H9 (cell line): ENCODE data around the gene NEDD4L. TPM values are rescaled to one million over a fixed set of nuclear protein-coding genes. Genes with fewer than 3 reads are reported as not detected.

Experiments used
- DNase-seq: peaks from one replicate; pipeline ENCODE4 v3.0.0-alpha.2; 2017
- H2AFZ ChIP-seq: one replicate; pipeline ENCODE4 v1.6.1; 2013; ENCODE audit warnings: mild to moderate bottlenecking, low read length, control low read depth, moderate library complexity
- H2AK5ac ChIP-seq: 2 replicates; pipeline ENCODE4 v1.6.1; 2013; ENCODE audit warnings: low read length, control low read depth, mixed read lengths; ENCODE audit not compliant: insufficient read length
- H2BK120ac ChIP-seq: one replicate; pipeline ENCODE4 v1.6.1; 2013; ENCODE audit warnings: low read depth, mild to moderate bottlenecking, low read length, control low read depth, inconsistent platforms; ENCODE audit not compliant: poor library complexity, severe bottlenecking
- H2BK12ac ChIP-seq: 2 replicates; pipeline ENCODE4 v1.6.1; 2013; ENCODE audit warnings: low read length, control low read depth, mixed read lengths, low read depth; ENCODE audit not compliant: insufficient read length
- H2BK15ac ChIP-seq: 2 replicates; pipeline ENCODE4 v1.6.1; 2013; ENCODE audit warnings: low read depth, low read length, control low read depth
- H2BK20ac ChIP-seq: one replicate; pipeline ENCODE4 v1.6.1; 2013; ENCODE audit warnings: low read depth, mild to moderate bottlenecking, low read length, control low read depth, inconsistent platforms; ENCODE audit not compliant: poor library complexity, severe bottlenecking
- H2BK5ac ChIP-seq: 2 replicates; pipeline ENCODE4 v1.6.1; 2013; ENCODE audit warnings: low read length, control low read depth, mixed read lengths; ENCODE audit not compliant: insufficient read length
- H3K14ac ChIP-seq: 2 replicates; pipeline ENCODE4 v1.6.1; 2013; ENCODE audit warnings: low read length, control low read depth; ENCODE audit not compliant: insufficient read depth
- H3K18ac ChIP-seq: 2 replicates; pipeline ENCODE4 v1.6.1; 2013; ENCODE audit warnings: low read depth, mild to moderate bottlenecking, mixed read lengths, low read length, control low read depth; ENCODE audit not compliant: insufficient read length
- H3K23ac ChIP-seq: 2 replicates; pipeline ENCODE4 v1.6.1; 2013; ENCODE audit warnings: low read length, control low read depth, mixed read lengths, low read depth; ENCODE audit not compliant: insufficient read length
- H3K23me2 ChIP-seq: 2 replicates; pipeline ENCODE4 v1.6.1; 2013; ENCODE audit warnings: low read depth, mild to moderate bottlenecking, mixed read lengths, low read length, control low read depth; ENCODE audit not compliant: insufficient read length, poor library complexity, severe bottlenecking
- H3K27ac ChIP-seq: 2 replicates; pipeline ENCODE4 v1.5.1; 2013; ENCODE audit warnings: low read length, control low read depth, mixed read lengths, low read depth; ENCODE audit not compliant: insufficient read length
- H3K27me3 ChIP-seq: 2 replicates; pipeline ENCODE4 v1.6.1; 2013; ENCODE audit warnings: low read length, control low read depth, inconsistent platforms; ENCODE audit not compliant: insufficient read depth
- H3K4ac ChIP-seq: 2 replicates; pipeline ENCODE4 v1.6.1; 2013; ENCODE audit warnings: low read depth, mild to moderate bottlenecking, control low read depth, inconsistent platforms, low read length, moderate library complexity
- H3K4me1 ChIP-seq: 2 replicates; pipeline ENCODE4 v1.6.1; 2013; ENCODE audit warnings: low read length, control low read depth, inconsistent platforms; ENCODE audit not compliant: insufficient read depth
- H3K4me2 ChIP-seq: 2 replicates; pipeline ENCODE4 v1.6.1; 2013; ENCODE audit warnings: low read length, control low read depth, mixed read lengths; ENCODE audit not compliant: insufficient read length, insufficient read depth
- H3K56ac ChIP-seq: 2 replicates; pipeline ENCODE4 v1.6.1; 2013; ENCODE audit warnings: low read depth, mild to moderate bottlenecking, mixed read lengths, low read length, control low read depth; ENCODE audit not compliant: insufficient read length
- H3K79me1 ChIP-seq: 2 replicates; pipeline ENCODE4 v1.6.1; 2013; ENCODE audit warnings: low read depth, mild to moderate bottlenecking, moderate library complexity, low read length, control low read depth, inconsistent platforms; ENCODE audit not compliant: insufficient read depth, poor library complexity, severe bottlenecking
- H3K79me2 ChIP-seq: 2 replicates; pipeline ENCODE4 v1.6.1; 2013; ENCODE audit warnings: low read length, control low read depth, inconsistent platforms; ENCODE audit not compliant: insufficient read depth
- H3K9ac ChIP-seq: 2 replicates; pipeline ENCODE4 v1.6.1; 2013; ENCODE audit warnings: low read length, control low read depth, mixed read lengths; ENCODE audit not compliant: insufficient read length; ENCODE audit errors: extremely low read depth
- H3K9me3 ChIP-seq: one replicate; pipeline ENCODE4 v1.6.1; 2013; ENCODE audit warnings: low read depth, low read length, inconsistent platforms; ENCODE audit not compliant: control insufficient read depth
- H3T11ph ChIP-seq: one replicate; pipeline ENCODE4 v1.6.1; 2013; ENCODE audit warnings: mild to moderate bottlenecking, low read length, control low read depth, inconsistent platforms
- H4K20me1 ChIP-seq: one replicate; pipeline ENCODE4 v1.6.1; 2013; ENCODE audit not compliant: control insufficient read depth, insufficient read length, insufficient read depth
- H4K5ac ChIP-seq: 2 replicates; pipeline ENCODE4 v1.6.1; 2013; ENCODE audit warnings: low read depth, mild to moderate bottlenecking, mixed read lengths, low read length, control low read depth; ENCODE audit not compliant: insufficient read length
- H4K8ac ChIP-seq: replicated peaks from 2 replicates; pipeline ENCODE4 v1.6.1; 2013; ENCODE audit warnings: low read length, control low read depth, mixed read lengths, low read depth; ENCODE audit not compliant: insufficient read length
- H4K91ac ChIP-seq: 2 replicates; pipeline ENCODE4 v1.6.1; 2013; ENCODE audit warnings: low read depth, mild to moderate bottlenecking, moderate library complexity, mixed read lengths, low read length, control low read depth; ENCODE audit not compliant: insufficient read length
- H3K27ac Mint-ChIP-seq, 3 experiments: 2 replicates in 2 of 3; 3 replicates in 1 of 3; pipeline ENCODE4 v1.8.0; 2020 to 2021; ENCODE audit warnings: mixed read lengths in 3 of 3, mild to moderate bottlenecking in 1 of 3, moderate library complexity in 1 of 3
- H3K27me3 Mint-ChIP-seq: 2 replicates; pipeline ENCODE4 v1.8.0; 2021; ENCODE audit warnings: low read depth, mild to moderate bottlenecking, moderate library complexity, mixed read lengths
- H3K36me3 Mint-ChIP-seq, 3 experiments: 2 replicates in 2 of 3; 3 replicates in 1 of 3; pipeline ENCODE4 v1.8.0; 2020 to 2021; ENCODE audit warnings: low read depth in 3 of 3, mixed read lengths in 3 of 3; ENCODE audit not compliant: insufficient read depth in 1 of 3
- H3K4me1 Mint-ChIP-seq, 2 experiments: 2 replicates each; pipeline ENCODE4 v1.8.0; 2020; ENCODE audit warnings: mixed read lengths in 2 of 2
- H3K4me3 Mint-ChIP-seq, 2 experiments: 2 replicates in 1 of 2; 3 replicates in 1 of 2; pipeline ENCODE4 v1.8.0; 2020 to 2021; ENCODE audit warnings: mild to moderate bottlenecking in 2 of 2, mixed read lengths in 2 of 2, moderate library complexity in 1 of 2
- H3K9me3 Mint-ChIP-seq, 2 experiments: 2 replicates in 1 of 2; 3 replicates in 1 of 2; pipeline ENCODE4 v1.8.0; 2020; ENCODE audit warnings: mild to moderate bottlenecking in 2 of 2, mixed read lengths in 2 of 2, moderate library complexity in 1 of 2
- WGBS: extraction: QIAGEN DNeasy Blood & Tissue Kit; methylation state at CpG from one replicate; pipeline ENCODE4 v1.1.7; 2013; ENCODE audit warnings: missing lambda C conversion rate, low lambda C conversion rate, mixed read lengths; ENCODE audit not compliant: insufficient read length; ENCODE audit errors: extremely low coverage; 5-methylcytosine and 5-hydroxymethylcytosine counted together
- total RNA-seq: library from RNA; stranded (reverse); gene quantifications from 2 replicates; pipeline ENCODE4 v1.2.1, GENCODE V29; 2021
- TF ChIP-seq, protein P1 (sequence below): fragments of 200-600 bp; sonication (generic); conservative IDR thresholded peaks from 3 replicates; pipeline ENCODE4 v1.8.0; 2021; ENCODE audit warnings: antibody characterized with exemption, mild to moderate bottlenecking

Gene NEDD4L
- total RNA-seq, 1 experiment from 2014 or later = 76.3 TPM

DNA sequence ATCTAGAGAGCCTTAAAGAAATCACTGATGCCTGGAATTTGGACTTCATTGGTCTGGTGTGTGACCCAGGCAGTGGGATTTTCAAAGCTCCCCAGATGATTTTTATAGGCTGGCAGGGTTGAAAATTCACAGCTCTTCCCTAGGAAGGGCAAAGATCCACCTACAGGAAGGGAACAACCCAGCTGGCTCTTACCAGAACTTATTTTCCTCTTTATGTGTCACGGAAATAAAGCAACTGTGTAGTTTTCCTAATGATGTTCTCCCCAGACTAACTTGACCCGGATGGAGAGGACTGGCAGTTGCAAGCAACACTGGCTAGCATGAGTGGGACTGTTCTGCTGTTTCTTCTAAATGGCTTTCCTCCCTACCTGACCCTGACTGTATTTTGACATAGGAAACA, 349.3 kb downstream of the NEDD4L start:
- Histone ChIP-seq H2BK15ac (no peak overlapping the region), H3K27ac (no peak overlapping the region), H3K4me1 (no peaks in the 10 kb centered on the region), H3K9me3 (no peaks in the 10 kb centered on the region), H2BK20ac (no peak overlapping the region), H3K56ac (no peak overlapping the region), H3K18ac (no peak overlapping the region), H2BK120ac (no peak overlapping the region), H3K14ac (no peak overlapping the region), H4K8ac (no peak overlapping the region), H3K27me3 (no peaks in the 10 kb centered on the region), H3K9ac (no peak overlapping the region), H4K91ac (no peak overlapping the region), H2AK5ac (no peak overlapping the region), H4K20me1 (no peaks in the 10 kb centered on the region), H3K4me2 (no peak overlapping the region), H2BK12ac (no peak overlapping the region), H2BK5ac (no peak overlapping the region), H3K79me2 (no peaks in the 10 kb centered on the region), H3K23ac (no peak overlapping the region), H2AFZ (no peak overlapping the region), H3T11ph (no peak overlapping the region), H4K5ac (no peak overlapping the region), H3K79me1 (no peaks in the 10 kb centered on the region), H3K23me2 (no peaks in the 10 kb centered on the region), H3K4ac (no peak overlapping the region)
- TF ChIP-seq, protein P1, sequence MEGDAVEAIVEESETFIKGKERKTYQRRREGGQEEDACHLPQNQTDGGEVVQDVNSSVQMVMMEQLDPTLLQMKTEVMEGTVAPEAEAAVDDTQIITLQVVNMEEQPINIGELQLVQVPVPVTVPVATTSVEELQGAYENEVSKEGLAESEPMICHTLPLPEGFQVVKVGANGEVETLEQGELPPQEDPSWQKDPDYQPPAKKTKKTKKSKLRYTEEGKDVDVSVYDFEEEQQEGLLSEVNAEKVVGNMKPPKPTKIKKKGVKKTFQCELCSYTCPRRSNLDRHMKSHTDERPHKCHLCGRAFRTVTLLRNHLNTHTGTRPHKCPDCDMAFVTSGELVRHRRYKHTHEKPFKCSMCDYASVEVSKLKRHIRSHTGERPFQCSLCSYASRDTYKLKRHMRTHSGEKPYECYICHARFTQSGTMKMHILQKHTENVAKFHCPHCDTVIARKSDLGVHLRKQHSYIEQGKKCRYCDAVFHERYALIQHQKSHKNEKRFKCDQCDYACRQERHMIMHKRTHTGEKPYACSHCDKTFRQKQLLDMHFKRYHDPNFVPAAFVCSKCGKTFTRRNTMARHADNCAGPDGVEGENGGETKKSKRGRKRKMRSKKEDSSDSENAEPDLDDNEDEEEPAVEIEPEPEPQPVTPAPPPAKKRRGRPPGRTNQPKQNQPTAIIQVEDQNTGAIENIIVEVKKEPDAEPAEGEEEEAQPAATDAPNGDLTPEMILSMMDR = no peak
- H3K4me3 Mint-ChIP-seq = no peak overlapping the region
- peak; percentile 2 for DNase-seq
- H3K36me3 Mint-ChIP-seq = peaks cover 5 to 71% (median 66%) of the 10 kb centered on the region in 3 experiments; a peak in 6 of 7 replicates
- WGBS = no CpG with 5 or more reads among the region's 2 CpGs
- H3K4me1 Mint-ChIP-seq = peaks cover 16 to 25% of the 10 kb centered on the region in 2 experiments
- H3K27me3 Mint-ChIP-seq = peaks cover 2% of the 10 kb centered on the region; the same call in 1 of the 2 replicates
- H3K9me3 Mint-ChIP-seq = no peaks in the 10 kb centered on the region
- H3K27ac Mint-ChIP-seq = no peak overlapping the region
